HG03064 (cell line): Measurements from ENCODE around the gene ANKRD11.

Experiments used
- ATAC-seq: cut with Tn5 transposase; IDR thresholded peaks from one replicate; pipeline ENCODE4 v1.9.1; 2021; ENCODE audit warnings: low read depth; ENCODE audit not compliant: unreplicated experiment

The ANKRD11 gene

DNA sequence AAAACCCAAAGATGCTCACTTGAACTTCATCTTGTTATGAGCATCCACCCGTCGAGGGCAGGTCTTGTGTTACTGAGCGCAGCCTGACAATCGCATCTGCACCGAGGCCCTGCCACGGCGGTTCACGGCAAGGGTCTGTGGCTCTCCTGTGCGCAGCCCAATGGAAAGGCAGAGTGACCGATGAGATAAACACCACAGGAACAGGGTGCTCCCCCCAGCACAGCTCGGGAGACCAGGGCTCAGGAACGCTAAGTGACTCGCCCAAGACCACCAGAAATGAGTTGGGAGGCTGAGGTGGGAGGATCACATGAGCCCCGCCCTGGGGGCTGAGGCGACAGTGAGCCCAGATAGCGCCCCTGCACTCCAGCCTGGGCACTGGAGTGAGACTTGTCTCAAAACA, 134.7 kb downstream of the ANKRD11 start:
- no peak for ATAC-seq

DNA sequence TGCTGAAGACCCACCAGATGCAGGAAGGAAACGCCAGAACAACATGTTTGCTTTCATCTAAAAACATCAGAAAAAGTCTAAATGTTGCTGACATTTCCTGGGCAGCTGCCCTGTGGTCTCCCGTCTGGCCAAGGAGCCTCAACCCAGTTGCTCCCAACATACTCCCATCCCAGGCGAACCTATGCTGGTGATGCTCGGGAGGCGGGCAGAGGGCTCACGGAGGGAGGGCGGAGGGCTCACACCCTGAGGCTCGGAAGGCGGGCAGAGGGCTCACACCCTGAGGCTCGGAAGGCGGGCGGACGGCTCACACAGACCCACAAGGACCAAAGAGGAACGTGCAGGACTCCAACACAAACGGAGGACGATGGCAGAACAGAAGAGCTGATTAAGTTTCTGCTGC, 135.4 kb downstream of the ANKRD11 start:
- ATAC-seq = no peak

DNA sequence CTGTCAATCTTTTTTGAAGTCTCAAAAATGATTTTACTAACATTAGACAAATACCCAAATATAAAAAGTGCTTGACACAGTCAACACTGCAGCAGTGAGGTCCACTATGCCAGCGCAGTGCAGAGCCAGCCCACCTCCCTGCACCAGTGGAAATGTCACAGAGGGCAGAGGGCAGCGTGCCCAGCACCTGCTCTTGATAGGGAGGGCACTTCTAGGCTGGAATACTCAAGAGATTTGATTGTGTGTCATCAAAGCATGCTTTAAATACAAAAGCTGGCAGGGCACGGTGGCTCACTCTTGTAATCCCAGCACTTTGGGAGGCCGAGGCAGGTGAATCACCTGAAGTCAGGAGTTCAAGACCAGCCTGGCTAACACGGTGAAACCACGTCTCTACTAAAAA, 136.0 kb downstream of the ANKRD11 start:
- ATAC-seq = no peak

DNA sequence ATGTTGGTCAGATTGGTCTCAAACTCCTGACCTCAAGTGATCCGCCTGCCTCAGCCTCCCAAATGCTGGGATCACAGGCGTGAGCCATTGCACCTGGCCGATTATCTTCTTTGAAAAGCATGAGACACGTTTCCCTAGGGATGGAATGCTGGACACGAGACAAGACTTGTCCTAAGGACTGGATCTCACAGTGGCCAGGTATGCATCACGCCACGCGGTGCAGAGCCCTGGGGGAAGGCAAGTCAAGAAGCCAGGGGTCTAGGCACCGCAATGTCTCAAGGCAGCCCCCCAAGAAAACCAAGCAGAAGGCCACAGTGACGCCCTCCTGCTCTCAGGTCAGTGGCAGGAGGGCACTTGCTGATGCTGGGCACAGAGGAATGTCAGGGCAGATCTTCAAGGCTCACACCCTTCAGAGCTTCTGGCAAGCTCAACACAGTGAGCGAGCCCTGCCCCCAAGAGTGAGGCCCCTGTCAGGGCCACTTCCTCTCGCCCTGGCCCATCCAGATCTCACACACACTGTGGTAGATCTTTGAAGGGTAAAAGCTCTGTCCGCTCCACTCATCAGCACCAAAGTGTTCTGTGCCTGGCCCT, 138.2 kb downstream of the ANKRD11 start:
- no peak for ATAC-seq

DNA sequence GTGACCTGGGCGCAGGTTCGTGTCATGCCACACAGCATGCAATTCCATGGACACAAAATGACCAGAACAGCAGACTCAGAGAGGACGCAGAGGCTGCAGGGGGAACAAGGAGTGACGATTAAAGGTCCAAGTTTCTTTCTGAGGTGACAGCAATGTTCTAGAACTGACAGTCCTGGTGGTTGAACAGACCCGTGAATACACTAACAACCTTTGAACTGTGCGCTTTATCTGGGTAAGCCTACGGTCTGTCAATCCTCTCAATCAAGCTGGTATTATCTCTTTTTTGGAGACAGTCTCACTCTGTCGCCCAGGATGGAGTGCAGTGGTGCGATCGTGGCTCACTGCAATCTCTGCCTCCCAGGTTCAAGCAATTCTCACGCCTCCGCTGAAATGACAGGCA, 138.7 kb downstream of the ANKRD11 start:
- no peak for ATAC-seq

DNA sequence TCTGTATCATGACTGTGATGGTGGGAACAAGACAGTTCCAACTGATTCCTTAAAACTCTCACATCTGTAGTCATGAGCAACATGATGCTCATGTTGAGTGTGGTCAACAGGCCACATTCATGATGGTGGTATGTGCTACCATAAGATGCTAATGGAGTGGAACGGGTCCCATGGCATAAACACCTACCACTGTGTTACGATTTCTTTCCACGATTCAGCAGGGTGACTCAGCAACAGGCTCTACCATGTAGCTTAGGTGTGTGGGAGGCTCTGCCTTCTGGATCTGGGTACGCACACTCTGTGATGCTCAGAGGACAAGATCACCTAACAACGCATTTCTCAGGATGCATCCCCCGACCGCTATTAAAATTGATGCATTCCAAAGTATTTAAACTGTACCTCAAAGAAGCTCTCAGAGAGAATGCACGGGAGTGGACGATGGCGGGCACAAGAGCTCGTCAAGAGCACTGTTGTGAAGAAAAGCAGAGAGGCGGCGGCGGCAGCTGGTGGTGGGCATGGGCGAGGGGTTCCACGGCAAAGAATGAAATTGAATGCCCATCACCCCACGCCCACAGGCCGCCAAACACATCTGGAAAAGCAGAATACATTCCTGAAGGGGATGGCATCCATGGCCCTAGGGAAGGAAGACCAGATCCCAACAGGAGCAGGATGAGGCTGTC, 139.5 kb downstream of the ANKRD11 start:
- ATAC-seq = no peak

DNA sequence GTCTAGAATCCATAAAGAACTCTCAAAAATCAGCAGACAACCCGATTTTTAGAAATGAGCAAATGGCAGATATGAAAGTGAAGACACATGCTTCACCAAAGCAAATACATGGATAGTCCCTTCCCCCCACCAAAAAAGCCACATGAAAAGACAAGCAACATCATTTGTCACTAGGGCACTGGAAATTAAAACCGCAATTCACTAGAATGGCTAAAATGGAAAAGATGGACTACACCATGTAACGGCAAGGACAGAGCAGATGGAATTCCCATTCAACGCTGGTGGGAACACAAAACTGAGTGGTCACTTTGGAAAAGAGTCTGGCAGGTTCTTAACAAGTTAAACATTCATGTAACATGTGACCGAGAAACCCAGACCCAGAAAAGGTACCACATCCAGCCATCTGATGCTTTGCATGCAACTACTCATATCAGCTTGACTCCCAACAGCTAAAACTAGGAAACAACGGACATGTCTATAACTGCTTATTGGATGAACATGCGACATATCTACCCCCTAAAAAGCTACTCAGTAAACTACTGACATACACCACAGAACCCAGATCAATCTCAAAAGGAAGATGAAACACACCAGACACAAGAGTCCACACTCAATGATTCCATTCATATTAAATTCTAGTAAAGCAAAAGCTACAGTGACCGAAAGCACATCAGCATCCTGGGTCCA, 140.3 kb downstream of the ANKRD11 start:
- no peak for ATAC-seq

DNA sequence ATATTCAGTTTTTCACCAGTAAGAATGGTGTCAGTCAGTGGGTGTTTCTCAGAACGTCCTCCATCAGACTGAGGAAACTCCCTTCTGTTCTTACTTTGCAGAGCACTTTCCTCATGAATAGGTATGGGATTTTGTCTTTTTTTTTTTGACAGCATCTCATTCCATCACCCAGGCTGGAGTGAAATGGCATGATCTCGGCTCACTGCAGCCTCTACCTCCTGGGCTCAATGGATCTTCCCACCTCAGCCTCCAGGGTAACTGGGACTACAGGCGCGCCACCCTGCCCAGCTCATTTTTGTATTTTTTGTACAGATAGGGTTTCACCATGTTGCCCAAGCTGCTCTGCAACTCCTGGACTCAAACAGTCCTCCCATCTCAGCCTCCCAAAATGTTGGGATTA, 142.6 kb downstream of the ANKRD11 start:
- ATAC-seq = no peak

DNA sequence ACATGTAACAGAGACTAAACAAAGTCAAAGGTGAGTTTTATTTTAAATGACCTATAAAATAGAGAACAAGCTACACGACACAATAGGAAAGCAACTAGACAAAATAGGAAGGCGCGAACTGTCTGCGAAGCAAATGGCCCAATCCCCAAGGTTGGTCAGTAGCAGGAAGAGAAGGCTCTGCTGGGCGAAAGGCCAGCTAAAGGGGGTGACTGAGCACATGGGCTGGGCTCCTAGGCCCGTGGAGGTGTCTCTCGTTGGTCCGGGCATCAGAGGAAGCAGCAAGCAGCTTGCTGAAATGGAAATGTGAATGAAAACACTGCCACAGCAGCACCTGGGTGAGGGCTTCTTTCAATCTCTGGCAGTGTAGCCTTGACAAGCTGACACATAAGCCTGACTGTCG, 143.5 kb downstream of the ANKRD11 start:
- no peak for ATAC-seq

DNA sequence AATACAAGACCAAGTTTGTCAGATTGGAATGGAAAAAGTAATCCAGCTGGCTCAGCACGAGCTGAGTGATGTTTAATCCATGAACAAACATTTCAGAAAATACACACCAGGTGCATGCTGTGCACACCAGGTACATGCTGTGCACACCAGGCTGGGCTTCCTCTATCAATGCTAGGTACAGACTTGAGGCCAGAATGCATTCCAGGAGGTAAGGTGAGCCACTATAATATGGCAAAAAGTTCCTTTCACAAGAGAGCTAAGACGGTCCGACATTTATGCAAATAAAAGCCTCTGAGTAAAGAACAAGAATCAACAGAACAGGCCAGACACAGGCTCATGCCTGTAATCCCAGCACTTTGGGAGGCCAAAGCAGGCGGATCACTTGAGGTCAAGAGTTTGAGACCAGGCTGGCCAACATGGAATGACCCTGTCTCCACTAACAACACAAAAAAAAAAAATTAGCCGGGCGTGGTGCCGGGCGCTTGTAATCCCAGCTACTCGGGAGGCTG, 144.7 kb downstream of the ANKRD11 start:
- ATAC-seq = no peak

DNA sequence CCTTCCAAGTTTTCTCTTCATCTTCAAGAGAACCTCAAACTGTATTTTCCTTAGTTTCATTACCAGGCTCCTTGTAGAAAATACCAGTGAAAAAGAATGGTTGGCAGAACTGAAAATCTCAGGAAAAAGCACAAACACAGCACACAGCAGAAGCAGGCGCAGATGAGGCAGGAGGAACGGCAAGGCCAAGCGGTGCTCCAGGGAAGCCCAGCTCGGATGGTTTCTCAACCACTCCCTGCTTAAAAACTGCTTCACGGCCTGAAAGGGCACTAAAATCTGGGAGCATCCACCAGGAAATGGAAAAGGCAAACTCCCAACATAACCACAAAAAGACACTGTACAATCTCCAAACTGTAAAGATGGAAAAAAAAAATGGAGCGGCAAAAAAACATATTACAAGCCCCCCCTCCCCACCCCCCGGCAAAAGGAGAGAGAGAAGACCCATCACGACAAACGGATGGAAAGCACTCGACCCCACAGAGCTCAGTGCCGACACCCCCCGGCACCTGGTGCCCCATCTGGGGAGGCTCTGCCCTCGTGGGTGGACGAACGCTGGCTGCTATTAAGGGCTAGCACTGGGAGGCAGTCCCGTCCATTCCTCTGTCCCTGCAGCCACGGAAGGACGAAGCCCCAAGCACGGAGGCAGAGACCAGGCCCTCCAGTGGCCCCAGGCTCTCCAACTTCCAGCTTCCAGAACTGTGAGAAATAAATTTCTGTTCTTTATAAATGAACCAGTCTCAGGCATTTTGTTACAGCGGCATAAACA, 145.3 kb downstream of the ANKRD11 start:
- ATAC-seq = no peak

DNA sequence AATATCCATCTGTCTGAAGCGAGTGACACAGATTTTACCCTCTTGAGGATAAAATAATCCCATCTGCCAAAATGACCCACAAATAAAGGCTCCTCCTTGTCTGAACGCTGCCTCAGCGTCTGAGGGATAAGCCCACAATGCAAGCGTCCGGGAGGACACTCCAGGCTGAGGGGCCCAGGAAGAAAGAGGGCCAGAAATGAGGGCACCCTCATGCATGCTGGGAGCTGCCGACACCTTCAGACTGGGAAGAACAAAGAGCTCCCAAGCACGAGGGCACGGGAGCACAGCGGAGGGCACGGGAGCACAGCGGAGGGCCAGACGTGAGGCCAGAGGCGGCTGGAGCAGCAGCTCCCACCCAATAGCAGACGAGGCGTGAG, 145.9 kb downstream of the ANKRD11 start:
- no peak for ATAC-seq

DNA sequence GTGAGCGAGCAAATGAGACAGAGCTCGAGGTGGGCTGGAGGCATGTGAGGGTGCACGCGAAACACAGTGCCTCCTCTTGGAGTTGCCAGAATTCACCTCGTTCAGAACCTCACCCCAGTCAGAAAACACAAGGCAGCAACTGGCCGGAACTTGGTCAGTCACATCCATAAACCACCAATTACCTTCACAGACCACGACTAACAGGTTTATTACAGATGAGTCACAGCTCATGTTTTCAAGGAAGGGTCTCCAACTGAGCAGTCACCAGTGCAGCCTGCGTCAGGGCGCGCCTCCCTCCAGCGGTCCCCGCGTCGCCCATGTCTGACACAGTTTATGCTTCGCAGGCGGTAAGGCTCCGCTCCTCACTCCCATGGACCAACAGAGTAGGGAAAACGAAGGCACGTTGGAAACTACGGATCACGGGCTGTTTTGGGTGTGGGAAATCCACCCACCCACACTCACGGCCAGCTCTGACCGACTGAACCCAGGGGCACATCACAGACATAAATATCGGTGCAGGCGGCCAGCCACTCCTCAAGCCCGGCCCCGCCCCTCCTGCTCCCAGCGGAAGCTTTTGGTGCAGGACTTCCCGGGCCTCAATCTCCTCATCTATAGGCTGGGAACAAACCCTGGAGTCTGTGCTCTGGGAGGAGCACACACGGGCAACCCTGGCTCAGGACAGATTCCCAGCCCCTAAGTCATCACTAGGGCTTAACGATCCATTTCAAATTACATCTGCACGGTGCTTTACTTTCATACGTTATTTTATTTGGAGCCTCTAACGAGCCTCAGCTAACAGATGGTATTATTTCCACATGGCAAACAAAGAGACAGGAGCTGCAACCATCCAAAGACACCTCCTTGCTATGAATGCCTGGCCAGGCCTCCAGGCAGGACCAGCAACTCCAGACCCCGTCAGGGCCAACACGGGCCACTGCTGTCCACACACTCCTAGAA, 146.6 kb downstream of the ANKRD11 start:
- no peak for ATAC-seq

DNA sequence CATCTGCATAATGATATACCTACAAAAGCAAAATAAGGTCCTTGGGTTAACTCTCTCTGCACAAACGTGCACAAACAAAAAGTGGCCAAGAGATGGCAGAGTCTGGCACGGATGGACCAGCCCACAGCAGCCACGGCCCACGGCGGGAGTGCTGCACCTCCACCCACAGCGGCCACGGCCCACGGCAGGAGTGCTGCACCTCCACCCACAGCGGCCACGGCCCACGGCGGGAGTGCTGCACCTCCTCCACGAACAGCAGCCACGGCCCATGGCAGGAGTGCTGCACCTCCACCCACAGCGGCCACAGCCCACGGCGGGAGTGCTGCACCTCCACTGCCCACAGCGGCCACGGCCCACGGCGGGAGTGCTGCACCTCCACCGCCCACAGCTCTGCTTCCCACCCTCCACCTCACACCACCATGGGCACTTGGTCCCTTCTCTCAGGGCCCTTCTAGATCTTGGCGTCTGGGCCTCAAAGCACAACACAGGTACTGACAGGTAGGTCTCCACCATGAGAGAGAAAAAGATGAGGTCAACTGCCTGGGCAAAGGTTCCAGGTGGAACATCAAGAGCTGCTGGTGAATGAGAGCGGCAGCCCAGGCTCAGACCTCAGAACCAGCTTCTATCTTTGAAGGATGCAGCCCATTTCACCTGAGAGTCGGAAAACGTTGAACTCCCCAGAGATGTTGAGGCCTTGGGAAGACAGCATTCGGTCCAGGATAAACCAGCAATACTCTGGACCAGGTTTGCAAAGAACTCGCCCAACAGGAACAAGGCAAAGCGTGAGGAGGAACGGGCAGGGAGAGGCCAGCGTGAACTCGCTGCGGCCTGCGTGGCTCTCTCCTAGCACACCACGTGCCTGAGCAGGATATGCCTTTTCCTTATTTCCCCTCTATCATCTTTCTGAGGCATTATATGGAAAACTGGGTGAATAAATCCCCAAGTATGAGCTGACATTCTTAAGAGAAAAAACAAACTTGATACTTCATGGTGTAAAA, 148.4 kb downstream of the ANKRD11 start:
- ATAC-seq = no peak

DNA sequence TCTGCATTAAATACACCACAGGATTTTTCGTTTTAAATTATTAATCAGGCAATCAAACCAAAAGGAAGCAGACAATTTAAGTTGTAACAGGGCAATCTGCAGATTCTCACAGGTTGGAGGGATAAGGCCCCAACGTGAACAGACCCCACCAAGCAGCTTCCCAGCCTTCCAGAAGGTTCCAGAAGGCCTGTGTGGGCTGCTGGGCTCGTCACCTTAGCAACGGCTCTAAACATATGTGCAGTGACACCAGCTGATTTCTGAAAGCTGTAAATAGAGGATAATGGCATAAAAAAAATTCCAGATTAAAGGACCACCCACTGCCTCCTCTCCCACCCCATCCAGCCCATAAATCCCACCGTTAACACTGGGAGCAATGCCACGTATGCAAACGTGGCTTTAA, 149.1 kb downstream of the ANKRD11 start:
- ATAC-seq = no peak

DNA sequence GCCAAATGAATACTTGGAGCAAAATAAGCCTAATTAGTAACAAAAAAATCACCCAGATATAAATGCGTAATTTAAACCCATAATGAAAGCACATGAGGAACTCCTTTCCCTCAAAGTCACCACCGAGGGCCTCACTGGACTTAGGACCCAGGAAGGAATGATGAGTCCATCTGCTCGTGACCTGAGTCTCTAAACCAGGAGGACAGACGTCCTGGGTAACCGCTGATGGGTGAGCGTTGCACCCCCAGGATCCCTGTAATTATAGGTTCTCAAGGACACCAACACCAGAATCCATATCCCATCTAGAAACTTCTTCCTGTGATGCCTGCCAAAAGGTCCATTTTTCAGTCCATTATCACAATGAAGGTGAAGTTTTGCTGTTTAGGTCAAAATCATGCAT, 151.5 kb downstream of the ANKRD11 start:
- no peak for ATAC-seq

DNA sequence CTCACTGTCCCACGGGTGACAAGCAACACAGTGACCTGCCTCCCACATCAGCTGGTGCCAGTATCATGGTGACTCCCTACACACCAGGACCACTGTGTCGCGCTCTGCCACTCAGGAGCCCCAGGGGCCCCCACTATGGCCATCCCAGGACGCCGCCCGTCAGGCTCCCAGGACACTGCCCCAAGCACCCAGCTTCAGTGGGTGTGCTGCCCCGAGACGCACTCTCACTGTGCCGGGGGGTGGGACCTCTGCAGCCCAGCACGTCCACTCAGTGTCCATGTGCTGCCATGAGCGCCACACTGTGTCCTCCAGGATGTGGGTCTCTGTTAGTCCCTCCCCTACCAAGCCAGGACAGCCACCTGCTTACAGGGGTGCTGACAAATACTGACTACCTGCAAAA, 152.4 kb downstream of the ANKRD11 start:
- no peak for ATAC-seq

DNA sequence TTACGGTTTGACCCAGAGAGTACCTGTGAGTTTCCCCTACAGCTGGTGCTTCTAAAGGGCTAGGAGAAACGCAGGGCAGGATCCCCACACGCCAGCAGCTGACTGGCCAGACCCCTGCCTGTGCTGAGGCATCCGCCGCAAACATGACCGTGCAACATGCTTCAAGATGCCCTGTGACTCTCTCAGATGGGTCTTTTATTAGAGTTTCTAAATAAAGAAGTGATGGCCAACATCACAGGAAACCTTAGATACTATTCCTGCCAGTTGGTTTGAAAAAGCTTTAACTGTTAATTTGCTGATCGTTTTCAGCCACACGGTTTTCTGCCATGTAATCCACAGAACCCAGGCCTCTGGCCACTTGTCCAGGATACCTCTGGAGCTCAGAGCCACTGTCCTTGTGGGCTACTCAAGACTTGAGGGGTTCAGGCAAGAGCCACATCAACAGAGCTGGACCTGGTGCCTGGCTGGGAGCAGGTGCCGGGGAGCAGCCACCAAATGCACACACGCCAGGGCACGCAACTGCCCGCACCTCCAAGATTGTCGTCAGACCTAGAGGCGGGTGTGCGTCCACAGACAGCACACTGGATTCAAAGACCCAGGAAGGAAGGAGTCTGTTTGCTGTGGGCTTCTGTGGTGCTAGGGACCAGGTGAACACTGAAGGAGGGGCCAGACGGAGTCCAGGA, 154.4 kb downstream of the ANKRD11 start:
- no peak for ATAC-seq
